ENCODE data around the gene ANP32E.
"Not testable (repeated sequence)": the region's sequence is repeated elsewhere in the genome, so short reads cannot be mapped to it uniquely, and the experiment has no call there.

GRCh38 chr1:150215855-150216254 lies 20.1 kb downstream of the ANP32E start:
- not testable (repeated sequence) for TF ChIP-seq CTCF (IDR thresholded peaks at IDR 0.05; ENCODE audit: insufficient read depth, low read depth, low read length); EZH2 (IDR thresholded peaks at IDR 0.05; ENCODE audit: insufficient read depth, low read length)
